IMR-90 (cell line): ENCODE results near the gene GSG1L. TPM values are rescaled to one million over a fixed set of nuclear protein-coding genes. Genes with fewer than 3 reads are reported as not detected.

Experiments
- ATAC-seq: fragments of 200-7000 bp; cut with Tn5 transposase; 2 replicates; pipeline ENCODE4 v1.9.1; 2020; ENCODE audit warnings: low read depth, mild to moderate bottlenecking, moderate library complexity
- BruUV-seq: library from RNA; stranded (reverse); fragments of 400-500 nt; replicated peaks from 2 replicates; lab custom pipeline; 2021; lab: Mats Ljungman, UMichigan
- CTCF ChIA-PET: fragments of 300-600 bp; formaldehyde crosslinking; extraction: SDS; loops from one replicate; lab custom pipeline; 2021; ENCODE audit warnings: antibody characterized with exemption; lab: Yijun Ruan, JAX
- POLR2A ChIA-PET: fragments of 300-600 bp; sonication (Branson Sonifier 250); formaldehyde crosslinking; loops from one replicate; lab custom pipeline; 2022; ENCODE audit warnings: antibody characterized with exemption; ENCODE audit not compliant: unreplicated experiment; lab: Charles Lee
- DNase-seq: peaks from one replicate; pipeline ENCODE4 v3.0.0; 2013
- H2AFZ ChIP-seq: replicated peaks from 2 replicates; pipeline ENCODE3; 2013; ENCODE audit warnings: low read length, mild to moderate bottlenecking; ENCODE audit not compliant: poor library complexity
- H2AK5ac ChIP-seq: 2 replicates; pipeline ENCODE4 v1.6.1; 2013; ENCODE audit warnings: low read depth, low read length, inconsistent platforms
- H2AK9ac ChIP-seq: replicated peaks from 2 replicates; pipeline ENCODE3; 2013; ENCODE audit warnings: mild to moderate bottlenecking, low read depth, low read length, moderate library complexity; ENCODE audit not compliant: poor library complexity
- H2BK120ac ChIP-seq: 2 replicates; pipeline ENCODE4 v1.6.1; 2013; ENCODE audit warnings: low read depth, low read length, inconsistent platforms
- H2BK15ac ChIP-seq: 3 replicates; pipeline ENCODE4 v1.6.1; 2013; ENCODE audit warnings: low read depth, low read length, inconsistent platforms
- H2BK20ac ChIP-seq: 2 replicates; pipeline ENCODE4 v1.6.1; 2013; ENCODE audit warnings: low read depth, mild to moderate bottlenecking, inconsistent platforms, low read length, moderate library complexity
- H2BK5ac ChIP-seq: 2 replicates; pipeline ENCODE4 v1.6.1; 2013; ENCODE audit warnings: mild to moderate bottlenecking, low read depth, low read length, inconsistent platforms; ENCODE audit not compliant: poor library complexity, severe bottlenecking
- H3K14ac ChIP-seq: replicated peaks from 2 replicates; pipeline ENCODE4 v1.6.1; 2013; ENCODE audit warnings: low read depth, low read length, inconsistent platforms
- H3K18ac ChIP-seq: 2 replicates; pipeline ENCODE4 v1.6.1; 2013; ENCODE audit warnings: low read depth, low read length, control low read depth
- H3K23ac ChIP-seq: 2 replicates; pipeline ENCODE4 v1.6.1; 2013; ENCODE audit warnings: low read depth, low read length, inconsistent platforms
- H3K27ac ChIP-seq: 2 replicates; pipeline ENCODE4 v1.5.1; 2013; ENCODE audit warnings: mild to moderate bottlenecking, control low read depth, low read length; ENCODE audit not compliant: insufficient read depth
- H3K27me3 ChIP-seq: 2 replicates; pipeline ENCODE4 v1.6.1; 2013; ENCODE audit warnings: low read length; ENCODE audit not compliant: control insufficient read depth, insufficient read depth
- H3K36me3 ChIP-seq: 2 replicates; pipeline ENCODE4 v1.6.1; 2013; ENCODE audit warnings: low read length, mixed read lengths; ENCODE audit not compliant: control insufficient read depth, insufficient read depth
- H3K4ac ChIP-seq: 2 replicates; pipeline ENCODE4 v1.6.1; 2013; ENCODE audit warnings: low read depth, low read length, inconsistent platforms
- H3K4me1 ChIP-seq: 2 replicates; pipeline ENCODE4 v1.6.1; 2013; ENCODE audit warnings: low read length, mixed read lengths; ENCODE audit not compliant: control insufficient read depth, insufficient read depth
- H3K4me2 ChIP-seq: 2 replicates; pipeline ENCODE4 v1.6.1; 2013; ENCODE audit warnings: low read depth, mild to moderate bottlenecking, control low read depth, low read length, moderate library complexity
- H3K4me3 ChIP-seq: 2 replicates; pipeline ENCODE4 v1.5.1; 2013; ENCODE audit warnings: low read depth, mild to moderate bottlenecking, control low read depth, low read length, moderate library complexity; ENCODE audit not compliant: insufficient read depth
- H3K56ac ChIP-seq: 2 replicates; pipeline ENCODE4 v1.6.1; 2013; ENCODE audit warnings: low read length, inconsistent platforms; ENCODE audit not compliant: insufficient read depth; ENCODE audit errors: extremely low read depth
- H3K79me1 ChIP-seq, 2 experiments: 2 replicates each; pipeline ENCODE4 v1.6.1; 2013; ENCODE audit warnings: low read length in 2 of 2, inconsistent platforms in 1 of 2, low read depth in 1 of 2
- H3K9ac ChIP-seq: 2 replicates; pipeline ENCODE4 v1.6.1; 2013; ENCODE audit warnings: low read depth, low read length, control low read depth
- H3K9me1 ChIP-seq: 2 replicates; pipeline ENCODE4 v1.6.1; 2013; ENCODE audit warnings: low read length, inconsistent platforms; ENCODE audit not compliant: insufficient read depth
- H3K9me3 ChIP-seq: 2 replicates; pipeline ENCODE4 v1.6.1; 2013; ENCODE audit warnings: low read length; ENCODE audit not compliant: control insufficient read depth, insufficient read depth
- H4K20me1 ChIP-seq: 2 replicates; pipeline ENCODE4 v1.6.1; 2013; ENCODE audit warnings: low read length, inconsistent platforms; ENCODE audit not compliant: insufficient read depth
- H4K5ac ChIP-seq: 2 replicates; pipeline ENCODE4 v1.6.1; 2013; ENCODE audit warnings: mild to moderate bottlenecking, low read depth, low read length, control low read depth
- H4K8ac ChIP-seq, 2 experiments: 2 replicates each; pipeline ENCODE4 v1.6.1; 2013; ENCODE audit warnings: low read depth in 2 of 2, low read length in 2 of 2, control low read depth in 1 of 2, inconsistent platforms in 1 of 2
- H4K91ac ChIP-seq: 2 replicates; pipeline ENCODE4 v1.6.1; 2013; ENCODE audit warnings: low read depth, low read length, inconsistent platforms; ENCODE audit not compliant: insufficient read depth
- BHLHE40 ChIP-seq: fragments of 150-350 bp; IDR thresholded peaks from 2 replicates; pipeline ENCODE4 v1.6.1; 2016; ENCODE audit warnings: mild to moderate bottlenecking, low read depth, low read length
- CEBPB ChIP-seq: IDR thresholded peaks from 2 replicates; pipeline ENCODE4 v1.6.1; 2012; ENCODE audit warnings: low read depth, low read length, improper control_type of control experiment
- CHD1 ChIP-seq: IDR thresholded peaks from 2 replicates; pipeline ENCODE4 v1.6.1; 2012; ENCODE audit warnings: low read depth, low read length, improper control_type of control experiment
- FOS ChIP-seq: fragments of 150-350 bp; IDR thresholded peaks from 2 replicates; pipeline ENCODE4 v1.6.1; 2016; ENCODE audit warnings: low read depth, low read length
- MAFK ChIP-seq: IDR thresholded peaks from 2 replicates; pipeline ENCODE4 v1.6.1; 2012; ENCODE audit warnings: low read depth, low read length, improper control_type of control experiment
- MAZ ChIP-seq: IDR thresholded peaks from 2 replicates; pipeline ENCODE4 v1.6.1; 2012; ENCODE audit warnings: low read depth, mild to moderate bottlenecking, low read length, improper control_type of control experiment, moderate library complexity, borderline replicate concordance
- MXI1 ChIP-seq: IDR thresholded peaks from 2 replicates; pipeline ENCODE4 v1.6.1; 2012; ENCODE audit warnings: low read depth, mild to moderate bottlenecking, low read length, moderate library complexity, borderline replicate concordance
- NFE2L2 ChIP-seq: fragments of 150-350 bp; IDR thresholded peaks from 2 replicates; pipeline ENCODE4 v1.6.1; 2016; ENCODE audit warnings: low read depth, mild to moderate bottlenecking, low read length
- POLR2A ChIP-seq: IDR thresholded peaks from 2 replicates; pipeline ENCODE4 v1.6.1; 2012; ENCODE audit warnings: mild to moderate bottlenecking, low read depth, low read length
- RAD21 ChIP-seq: IDR thresholded peaks from 2 replicates; pipeline ENCODE4 v1.6.1; 2012; ENCODE audit warnings: low read length, improper control_type of control experiment
- RCOR1 ChIP-seq: IDR thresholded peaks from 2 replicates; pipeline ENCODE4 v1.6.1; 2012; ENCODE audit warnings: mild to moderate bottlenecking, low read length, improper control_type of control experiment; ENCODE audit not compliant: insufficient replicate concordance
- SMC3 ChIP-seq: fragments of 150-350 bp; IDR thresholded peaks from 2 replicates; pipeline ENCODE4 v1.6.1; 2016; ENCODE audit warnings: low read depth, mild to moderate bottlenecking, antibody characterized with exemption, low read length, moderate library complexity
- WGBS, 2 experiments: methylation state at CpG; one replicate each; pipeline versions ENCODE4 v1.1.5 to v1.1.7; 2013; ENCODE audit warnings: missing lambda C conversion rate in 2 of 2; ENCODE audit not compliant: insufficient read length in 1 of 2; ENCODE audit errors: extremely low coverage in 2 of 2; 5-methylcytosine and 5-hydroxymethylcytosine counted together
- dilution Hi-C: fragments of 300-500 bp; cut with HindIII; formaldehyde crosslinking; loops from one replicate; pipeline ENCODE4 v1.14.3; 2018; ENCODE audit warnings: low sequenced_read_pairs; ENCODE audit not compliant: unreplicated experiment
- in situ Hi-C: fragments of 300-500 bp; cut with MboI; formaldehyde crosslinking; loops from 3 replicates; pipeline ENCODE4 v1.14.3; 2019; ENCODE audit warnings: low sequenced_read_pairs, inconsistent platforms, mixed read lengths
- intact Hi-C: fragments of 100-400 bp; cut with micrococcal nuclease; formaldehyde crosslinking; loops from 2 replicates; pipeline ENCODE4 v1.10.0; 2022
- polyA plus RNA-seq, 3 experiments: library from polyadenylated mRNA; depleted of rRNA; stranded (reverse); fragments of >200 nt; gene quantifications; 2 replicates each; pipeline ENCODE4 v1.2.3, GENCODE V29; 2012; ENCODE audit warnings: low replicate concordance in 1 of 3
- total RNA-seq: library from RNA; depleted of rRNA; stranded (reverse); fragments of >200 nt; gene quantifications from 2 replicates; pipeline ENCODE4 v1.2.3, GENCODE V29; 2012
- TF ChIP-seq, protein P1 (sequence below): fragments of 150-350 bp; IDR thresholded peaks from 2 replicates; pipeline ENCODE4 v1.6.1; 2017; ENCODE audit warnings: mild to moderate bottlenecking, antibody characterized with exemption, low read length, low read depth
- TF ChIP-seq, protein P2 (sequence below): fragments of 150-350 bp; IDR thresholded peaks from 2 replicates; pipeline ENCODE4 v1.6.1; 2016; ENCODE audit warnings: low read depth, mild to moderate bottlenecking, low read length, moderate library complexity, borderline replicate concordance

Gene GSG1L
- total and polyA plus RNA-seq, 2 of the 4 experiments (the other 2 are of a cell fraction): not detected

DNA sequence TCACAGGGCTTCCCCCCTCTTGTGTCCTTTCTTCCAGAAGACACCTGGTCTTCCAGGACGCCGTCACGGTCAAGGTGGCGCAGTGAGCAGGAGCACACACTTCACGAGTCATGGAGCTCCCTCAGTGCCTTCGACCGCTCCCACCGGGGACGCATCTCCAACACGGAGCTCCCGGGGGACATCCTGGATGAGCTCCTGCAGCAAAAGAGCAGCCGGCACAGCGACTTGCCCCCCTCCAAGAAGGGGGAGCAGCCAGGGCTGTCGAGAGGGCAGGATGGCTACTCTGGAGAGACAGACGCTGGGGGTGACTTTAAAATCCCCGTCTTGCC lies 314.0 kb downstream of the GSG1L start:
- no peak overlapping the region for H4K5ac ChIP-seq
- no peak overlapping the region for H2BK20ac ChIP-seq
- H3K14ac ChIP-seq: no peak overlapping the region
- no peak overlapping the region for H3K23ac ChIP-seq
- H3K36me3 ChIP-seq: peaks cover 9% of the 10 kb centered on the region
- WGBS, 2 experiments: 82% methylated on average over 4 of the region's 16 CpGs; no CpG with 5 or more reads in 1 of the 2 experiments
- no peak overlapping the region for H2BK120ac ChIP-seq
- no peak overlapping the region for H3K27ac ChIP-seq
- peak overlapping the region; percentile 56 for H2AK9ac ChIP-seq
- no peak overlapping the region for H4K8ac ChIP-seq
- H2BK15ac ChIP-seq: no peak overlapping the region
- in situ Hi-C loops: no loop called here
- no peak overlapping the region for H3K4ac ChIP-seq
- intact Hi-C loops: no loop called here
- H4K20me1 ChIP-seq: no peaks in the 10 kb centered on the region
- no peak overlapping the region for H3K4me2 ChIP-seq
- TF ChIP-seq NFE2L2: no peak
- TF ChIP-seq, protein P1, sequence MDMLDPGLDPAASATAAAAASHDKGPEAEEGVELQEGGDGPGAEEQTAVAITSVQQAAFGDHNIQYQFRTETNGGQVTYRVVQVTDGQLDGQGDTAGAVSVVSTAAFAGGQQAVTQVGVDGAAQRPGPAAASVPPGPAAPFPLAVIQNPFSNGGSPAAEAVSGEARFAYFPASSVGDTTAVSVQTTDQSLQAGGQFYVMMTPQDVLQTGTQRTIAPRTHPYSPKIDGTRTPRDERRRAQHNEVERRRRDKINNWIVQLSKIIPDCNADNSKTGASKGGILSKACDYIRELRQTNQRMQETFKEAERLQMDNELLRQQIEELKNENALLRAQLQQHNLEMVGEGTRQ: no peak
- TF ChIP-seq RAD21: no peak
- no peak for TF ChIP-seq BHLHE40
- TF ChIP-seq CEBPB: no peak
- TF ChIP-seq CHD1: no peak
- no peak for TF ChIP-seq MAFK
- no peak for TF ChIP-seq POLR2A
- TF ChIP-seq FOS: no peak
- TF ChIP-seq, protein P2, sequence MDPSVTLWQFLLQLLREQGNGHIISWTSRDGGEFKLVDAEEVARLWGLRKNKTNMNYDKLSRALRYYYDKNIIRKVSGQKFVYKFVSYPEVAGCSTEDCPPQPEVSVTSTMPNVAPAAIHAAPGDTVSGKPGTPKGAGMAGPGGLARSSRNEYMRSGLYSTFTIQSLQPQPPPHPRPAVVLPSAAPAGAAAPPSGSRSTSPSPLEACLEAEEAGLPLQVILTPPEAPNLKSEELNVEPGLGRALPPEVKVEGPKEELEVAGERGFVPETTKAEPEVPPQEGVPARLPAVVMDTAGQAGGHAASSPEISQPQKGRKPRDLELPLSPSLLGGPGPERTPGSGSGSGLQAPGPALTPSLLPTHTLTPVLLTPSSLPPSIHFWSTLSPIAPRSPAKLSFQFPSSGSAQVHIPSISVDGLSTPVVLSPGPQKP: no peak
- no peak for TF ChIP-seq MXI1
- TF ChIP-seq RCOR1: no peak
- TF ChIP-seq MAZ: no peak
- TF ChIP-seq SMC3: no peak
- H3K9ac ChIP-seq: no peak overlapping the region
- peak overlapping the region; percentile 29 for H2AK5ac ChIP-seq
- H3K27me3 ChIP-seq: no peaks in the 10 kb centered on the region
- CTCF ChIA-PET: no interaction called here
- no peaks in the 10 kb centered on the region for H3K4me1 ChIP-seq
- H2BK5ac ChIP-seq: no peak overlapping the region
- DNase-seq (no peak), ATAC-seq (no peak)
- H3K18ac ChIP-seq: no peak overlapping the region
- no TSS peak for BruUV-seq
- POLR2A ChIA-PET: no interaction called here
- peaks cover 8% of the 10 kb centered on the region for H3K9me1 ChIP-seq
- H4K91ac ChIP-seq: no peak overlapping the region
- no peak overlapping the region for H3K4me3 ChIP-seq
- no peak overlapping the region for H3K56ac ChIP-seq
- no peak overlapping the region for H2AFZ ChIP-seq
- H3K9me3 ChIP-seq: peaks cover 3% of the 10 kb centered on the region
- dilution Hi-C loops: no loop called here
- no peaks in the 10 kb centered on the region for H3K79me1 ChIP-seq
